Measurements from ENCODE around the gene TMCO4. TPM values are rescaled to one million over a fixed set of nuclear protein-coding genes. Genes with fewer than 3 reads are reported as not detected.

The TMCO4 gene
- total RNA-seq, 1 experiment from 2014 or later: 7.2 TPM

- TF ChIP-seq ZNF532 (CRISPR knock-in tag; IDR thresholded peaks at IDR 0.05; ENCODE audit: borderline replicate concordance): no peak
- no peak for TF ChIP-seq NFE2L1 (CRISPR knock-in tag; IDR thresholded peaks at IDR 0.05)
- TF ChIP-seq SMAD4 (CRISPR knock-in tag; IDR thresholded peaks at IDR 0.05): no peak
- no peak for TF ChIP-seq PRRX2 (CRISPR knock-in tag; IDR thresholded peaks at IDR 0.05)
Observed at GRCh38 chr1:19703280-19703679, 96.4 kb downstream of the TMCO4 start (continued).

- Mint-ChIP-seq H3K4me1 (peaks cover 14% of the 10 kb centered on the region), H3K4me3 (no peak overlapping the region), H3K27me3 (ENCODE audit: low read depth) (no peaks in the 10 kb centered on the region; the same call in 1 of the 2 replicates), H3K36me3 (no peaks in the 10 kb centered on the region), H3K9me3 (no peaks in the 10 kb centered on the region), H3K27ac (peak overlapping the region; percentile 53; the same call in 1 of the 2 replicates)
- ATAC-seq (no peak), DNase-seq (ENCODE audit: low spot score) (no peak)
- ChIA-PET CTCF (interaction anchor here (1.1 to 1.9 kb wide), 2 partner anchors 10 to 15 kb away, joined by 4 to 6 read pairs; no protein-coding TSS in a partner anchor), POLR2A (no interaction called here)
- TF ChIP-seq IRF1 (CRISPR knock-in tag; IDR thresholded peaks at IDR 0.05) (no peak), ATF3 (CRISPR knock-in tag; conservative IDR thresholded peaks at IDR 0.05) (no peak), ETV6 (CRISPR knock-in tag; IDR thresholded peaks at IDR 0.05) (no peak), NFE2L1 (CRISPR knock-in tag; IDR thresholded peaks at IDR 0.05) (no peak), CTCF (IDR thresholded peaks at IDR 0.05) (no peak), RORB (CRISPR knock-in tag; IDR thresholded peaks at IDR 0.05) (no peak), HMGA2 (CRISPR knock-in tag; IDR thresholded peaks at IDR 0.05) (no peak), NFYB (CRISPR knock-in tag; conservative IDR thresholded peaks at IDR 0.05; ENCODE audit: low read depth) (no peak), ZNF219 (CRISPR knock-in tag; IDR thresholded peaks at IDR 0.05; ENCODE audit: borderline replicate concordance) (no peak), FOXP1 (CRISPR knock-in tag; IDR thresholded peaks at IDR 0.05; ENCODE audit: borderline replicate concordance) (no peak)
Observed at GRCh38 chr1:19700079-19700777, 99.5 kb downstream of the TMCO4 start.

- no peaks in the 10 kb centered on the region for H3K4me1 Mint-ChIP-seq
- ChIA-PET CTCF (interaction anchor here (1.2 to 2.6 kb wide), 2 partner anchors 17 to 19 kb away, joined by 3 to 9 read pairs; no protein-coding TSS in a partner anchor), POLR2A (no interaction called here)
- no peaks in the 10 kb centered on the region; the same call in 1 of the 2 replicates for H3K27me3 Mint-ChIP-seq (ENCODE audit: low read depth)
- H3K36me3 Mint-ChIP-seq: no peaks in the 10 kb centered on the region
- H3K4me3 Mint-ChIP-seq: no peak overlapping the region
- no peak for DNase-seq (ENCODE audit: low spot score)
- no peaks in the 10 kb centered on the region for H3K9me3 Mint-ChIP-seq
- ATAC-seq: no peak
- no peak overlapping the region for H3K27ac Mint-ChIP-seq
- no peak for TF ChIP-seq E2F4 (CRISPR knock-in tag; IDR thresholded peaks at IDR 0.05; ENCODE audit: borderline replicate concordance, low read depth)
- TF ChIP-seq ZNF281 (CRISPR knock-in tag; IDR thresholded peaks at IDR 0.05): no peak
- TF ChIP-seq FOXK1 (CRISPR knock-in tag; IDR thresholded peaks at IDR 0.05): no peak
- no peak for TF ChIP-seq SMAD3 (CRISPR knock-in tag; IDR thresholded peaks at IDR 0.05; ENCODE audit: borderline replicate concordance)
- TF ChIP-seq RELA (CRISPR knock-in tag; IDR thresholded peaks at IDR 0.05; ENCODE audit: borderline replicate concordance): no peak
Observed at GRCh38 chr1:19698181-19698580, 101.5 kb downstream of the TMCO4 start.
